HAP-1 (cell line): Measurements from ENCODE around the gene AQP9.
"Not testable (repeated sequence)": the region's sequence is repeated elsewhere in the genome, so short reads cannot be mapped to it uniquely, and the experiment has no call there.

ENCODE experiments used
- DNase-seq, 2 experiments: peaks; one replicate each; pipeline ENCODE4 v3.0.0-alpha.2; 2016 to 2020; ENCODE audit warnings: low spot score in 2 of 2
- H3K27me3 ChIP-seq: fragments of 250-450 bp; sonication (Bioruptor Pico); 2 replicates; pipeline ENCODE4 v1.5.1; 2020; ENCODE audit warnings: low read depth, mild to moderate bottlenecking, moderate library complexity
- H3K36me3 ChIP-seq: fragments of 250-450 bp; sonication (Bioruptor Pico); replicated peaks from 2 replicates; pipeline ENCODE4 v1.5.1; 2020; ENCODE audit warnings: mild to moderate bottlenecking
- H3K4me1 ChIP-seq: fragments of 250-450 bp; sonication (Bioruptor Pico); 2 replicates; pipeline ENCODE4 v1.5.1; 2020; ENCODE audit warnings: mild to moderate bottlenecking
- H3K4me3 ChIP-seq: fragments of 250-450 bp; sonication (Bioruptor Pico); 2 replicates; pipeline ENCODE4 v1.5.1; 2020; ENCODE audit warnings: mild to moderate bottlenecking, moderate library complexity
- H3K9me3 ChIP-seq: fragments of 250-450 bp; sonication (Bioruptor Pico); 2 replicates; pipeline ENCODE4 v1.5.1; 2020; ENCODE audit warnings: mild to moderate bottlenecking, moderate library complexity
- in situ Hi-C: fragments of 300-500 bp; cut with MboI; formaldehyde crosslinking; loops from 3 replicates; pipeline ENCODE4 v1.14.3; 2020; ENCODE audit warnings: low sequenced_read_pairs, inconsistent platforms, mixed read lengths

Gene AQP9

GRCh38 chr15:58179206-58179605 lies 41.0 kb downstream of the AQP9 start:
- Histone ChIP-seq H3K27me3 (peaks cover 2% of the 10 kb centered on the region; the same call in 1 of the 2 replicates), H3K36me3 (no peaks in the 10 kb centered on the region), H3K9me3 (no peaks in the 10 kb centered on the region), H3K4me1 (no peaks in the 10 kb centered on the region), H3K4me3 (no peak overlapping the region)
- no peak for DNase-seq
- in situ Hi-C loops = no loop called here

- H3K4me3 ChIP-seq = no peak overlapping the region
- no peaks in the 10 kb centered on the region for H3K36me3 ChIP-seq
- H3K27me3 ChIP-seq = peaks cover 7% of the 10 kb centered on the region
Observed at GRCh38 chr15:58179741-58180381, 41.7 kb downstream of the AQP9 start.

GRCh38 chr15:58182460-58183163 lies 44.4 kb downstream of the AQP9 start:
- DNase-seq = peak; percentile 29 to 63
- in situ Hi-C loops = loop anchor here (10.0 kb wide), 1 partner anchor 628 kb away; no protein-coding TSS in a partner anchor
- no peaks in the 10 kb centered on the region for H3K4me1 ChIP-seq
- no peak overlapping the region for H3K4me3 ChIP-seq
- H3K9me3 ChIP-seq = no peaks in the 10 kb centered on the region
- no peaks in the 10 kb centered on the region for H3K36me3 ChIP-seq
- peaks cover 15% of the 10 kb centered on the region for H3K27me3 ChIP-seq

More at GRCh38 chr15:58179741-58180381, 41.7 kb downstream of the AQP9 start:
- Histone ChIP-seq H3K4me1 (no peaks in the 10 kb centered on the region), H3K9me3 (no peaks in the 10 kb centered on the region)
- DNase-seq = no peak
- in situ Hi-C loops = loop anchor here (10.0 kb wide), 1 partner anchor 625 kb away; no protein-coding TSS in a partner anchor

- Histone ChIP-seq H3K36me3 (no peaks in the 10 kb centered on the region), H3K4me1 (no peaks in the 10 kb centered on the region), H3K27me3 (peaks cover 16% of the 10 kb centered on the region), H3K9me3 (no peaks in the 10 kb centered on the region), H3K4me3 (no peak overlapping the region)
- no peak for DNase-seq
- in situ Hi-C loops = loop anchor here (10.0 kb wide), 1 partner anchor 631 kb away; no protein-coding TSS in a partner anchor
Observed at GRCh38 chr15:58185439-58185838, 47.3 kb downstream of the AQP9 start.

- in situ Hi-C loops = loop anchor here (10.0 kb wide), 1 partner anchor 634 kb away; no protein-coding TSS in a partner anchor
- H3K4me1 ChIP-seq = no peaks in the 10 kb centered on the region
- no peaks in the 10 kb centered on the region for H3K9me3 ChIP-seq
- DNase-seq = no peak
- H3K4me3 ChIP-seq = no peak overlapping the region
- peaks cover 17% of the 10 kb centered on the region for H3K27me3 ChIP-seq
- H3K36me3 ChIP-seq = no peaks in the 10 kb centered on the region
Observed at GRCh38 chr15:58189148-58189811, 51.1 kb downstream of the AQP9 start.

- DNase-seq = no peak
- no peaks in the 10 kb centered on the region for H3K4me1 ChIP-seq
- no peaks in the 10 kb centered on the region for H3K9me3 ChIP-seq
Observed at GRCh38 chr15:58190419-58190818, 52.2 kb downstream of the AQP9 start.

GRCh38 chr15:58193636-58194035 lies 55.5 kb downstream of the AQP9 start:
- H3K36me3 ChIP-seq, H3K9me3 ChIP-seq, H3K4me1 ChIP-seq, in situ Hi-C loops, H3K27me3 ChIP-seq, H3K4me3 ChIP-seq: not testable (repeated sequence)
- peak in 1 of 2 experiments; percentile 11 for DNase-seq

More at GRCh38 chr15:58190419-58190818, 52.2 kb downstream of the AQP9 start:
- H3K27me3 ChIP-seq = peaks cover 12% of the 10 kb centered on the region
- H3K36me3 ChIP-seq = no peaks in the 10 kb centered on the region
- H3K4me3 ChIP-seq = no peak overlapping the region
- in situ Hi-C loops = no loop called here

GRCh38 chr15:58200739-58201138 lies 62.6 kb downstream of the AQP9 start:
- in situ Hi-C loops = no loop called here
- Histone ChIP-seq H3K9me3 (no peaks in the 10 kb centered on the region), H3K36me3 (no peaks in the 10 kb centered on the region), H3K4me1 (peaks cover 9% of the 10 kb centered on the region), H3K4me3 (no peak overlapping the region), H3K27me3 (no peaks in the 10 kb centered on the region)
- DNase-seq = no peak

GRCh38 chr15:58201516-58201915 lies 63.3 kb downstream of the AQP9 start:
- in situ Hi-C loops = no loop called here
- no peak overlapping the region for H3K4me3 ChIP-seq
- no peaks in the 10 kb centered on the region for H3K36me3 ChIP-seq
- peaks cover 9% of the 10 kb centered on the region for H3K4me1 ChIP-seq
- no peaks in the 10 kb centered on the region for H3K27me3 ChIP-seq
- H3K9me3 ChIP-seq = no peaks in the 10 kb centered on the region
- DNase-seq = peak in 1 of 2 experiments; percentile 27

- in situ Hi-C loops = no loop called here
- DNase-seq = no peak
Observed at GRCh38 chr15:58203537-58203936, 65.4 kb downstream of the AQP9 start.

GRCh38 chr15:58206151-58206550 lies 68.0 kb downstream of the AQP9 start:
- Histone ChIP-seq H3K9me3 (no peaks in the 10 kb centered on the region), H3K27me3 (no peaks in the 10 kb centered on the region), H3K4me3 (no peak overlapping the region), H3K4me1 (peaks cover 7% of the 10 kb centered on the region), H3K36me3 (no peaks in the 10 kb centered on the region)
- in situ Hi-C loops = no loop called here
- no peak for DNase-seq

More at GRCh38 chr15:58203537-58203936, 65.4 kb downstream of the AQP9 start:
- Histone ChIP-seq H3K4me3 (no peak overlapping the region), H3K9me3 (no peaks in the 10 kb centered on the region), H3K4me1 (peaks cover 9% of the 10 kb centered on the region), H3K27me3 (no peaks in the 10 kb centered on the region), H3K36me3 (no peaks in the 10 kb centered on the region)

- H3K36me3 ChIP-seq, H3K9me3 ChIP-seq, H3K4me3 ChIP-seq, H3K4me1 ChIP-seq, H3K27me3 ChIP-seq, in situ Hi-C loops, DNase-seq: not testable (repeated sequence)
Observed at GRCh38 chr15:58208217-58208616, 70.0 kb downstream of the AQP9 start.

GRCh38 chr15:58209007-58209481 lies 70.9 kb downstream of the AQP9 start:
- H3K4me1 ChIP-seq, H3K9me3 ChIP-seq, H3K36me3 ChIP-seq, in situ Hi-C loops, DNase-seq, H3K27me3 ChIP-seq, H3K4me3 ChIP-seq: not testable (repeated sequence)

- H3K36me3 ChIP-seq, H3K4me3 ChIP-seq, H3K4me1 ChIP-seq, H3K27me3 ChIP-seq, DNase-seq, H3K9me3 ChIP-seq, in situ Hi-C loops: not testable (repeated sequence)
Observed at GRCh38 chr15:58210031-58210430, 71.8 kb downstream of the AQP9 start.
